ENCODE measurements around the gene ABCD1.

DNA sequence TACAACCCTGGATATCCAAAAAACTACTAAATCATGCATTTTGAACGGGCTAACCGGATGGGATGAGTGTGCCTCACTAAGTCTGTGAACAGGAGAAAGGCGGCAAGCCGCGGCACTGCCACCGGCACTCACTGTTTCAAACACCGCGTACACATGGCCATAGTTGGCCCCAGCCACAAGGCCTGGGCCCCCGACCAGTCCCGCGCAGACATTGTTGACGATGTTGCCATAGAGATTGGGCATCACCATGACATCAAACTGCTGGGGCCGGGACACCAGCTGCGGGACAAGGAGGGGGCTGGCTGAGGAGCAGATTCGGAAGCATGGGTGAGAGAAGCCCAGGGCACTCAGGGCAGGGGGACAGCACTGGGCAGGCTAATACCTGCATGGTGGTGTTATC, 62.0 kb downstream of the ABCD1 start:
- TF ChIP-seq EZH2phosphoT487 (IDR thresholded peaks at IDR 0.05; ENCODE audit: low read depth, severe bottlenecking, unreplicated experiment) (no peak), EZH2 (IDR thresholded peaks at IDR 0.05; ENCODE audit: borderline replicate concordance) (no peak)
- TF ChIP-seq, protein P1, sequence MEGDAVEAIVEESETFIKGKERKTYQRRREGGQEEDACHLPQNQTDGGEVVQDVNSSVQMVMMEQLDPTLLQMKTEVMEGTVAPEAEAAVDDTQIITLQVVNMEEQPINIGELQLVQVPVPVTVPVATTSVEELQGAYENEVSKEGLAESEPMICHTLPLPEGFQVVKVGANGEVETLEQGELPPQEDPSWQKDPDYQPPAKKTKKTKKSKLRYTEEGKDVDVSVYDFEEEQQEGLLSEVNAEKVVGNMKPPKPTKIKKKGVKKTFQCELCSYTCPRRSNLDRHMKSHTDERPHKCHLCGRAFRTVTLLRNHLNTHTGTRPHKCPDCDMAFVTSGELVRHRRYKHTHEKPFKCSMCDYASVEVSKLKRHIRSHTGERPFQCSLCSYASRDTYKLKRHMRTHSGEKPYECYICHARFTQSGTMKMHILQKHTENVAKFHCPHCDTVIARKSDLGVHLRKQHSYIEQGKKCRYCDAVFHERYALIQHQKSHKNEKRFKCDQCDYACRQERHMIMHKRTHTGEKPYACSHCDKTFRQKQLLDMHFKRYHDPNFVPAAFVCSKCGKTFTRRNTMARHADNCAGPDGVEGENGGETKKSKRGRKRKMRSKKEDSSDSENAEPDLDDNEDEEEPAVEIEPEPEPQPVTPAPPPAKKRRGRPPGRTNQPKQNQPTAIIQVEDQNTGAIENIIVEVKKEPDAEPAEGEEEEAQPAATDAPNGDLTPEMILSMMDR (IDR thresholded peaks at IDR 0.05; ENCODE audit: poor library complexity), result no peak

Data from hepatocyte (in vitro differentiated cells).